ENCODE results near the gene LIFR.

LIFR gene

GRCh38 chr5:38434966-38435705 is 121.3 kb downstream of the LIFR start:
- no peak for DNase-seq (ENCODE audit: low read depth)

- DNase-seq (ENCODE audit: low read depth), result no peak
Observed at GRCh38 chr5:38433160-38433861, 123.1 kb downstream of the LIFR start.

- DNase-seq (ENCODE audit: low read depth), result no peak
Observed at GRCh38 chr5:38431242-38431853, 125.1 kb downstream of the LIFR start.

- DNase-seq (ENCODE audit: low read depth), result no peak
Observed at GRCh38 chr5:38426986-38427950, 129.2 kb downstream of the LIFR start.

- DNase-seq (ENCODE audit: low read depth), result no peak
Observed at GRCh38 chr5:38426490-38426889, 130.0 kb downstream of the LIFR start.

Data from CMK (cell line).